GM23338 (cell line): Measurements from ENCODE around the gene IQUB. TPM values are rescaled to one million over a fixed set of nuclear protein-coding genes. Genes with fewer than 3 reads are reported as not detected.

Source experiments
- ATAC-seq: fragments of 200-7000 bp; cut with Tn5 transposase; 3 replicates; pipeline ENCODE4 v1.9.1; 2020
- DNase-seq: peaks from one replicate; pipeline ENCODE4 v3.0.0-alpha.2; 2015; ENCODE audit warnings: low spot score
- H2AFZ ChIP-seq: fragments of 200-600 bp; sonication (generic); 2 replicates; pipeline ENCODE4 v1.8.0; 2016; ENCODE audit warnings: antibody characterized with exemption, mild to moderate bottlenecking, moderate library complexity
- H3F3A ChIP-seq: fragments of 200-600 bp; sonication (generic); replicated peaks from 2 replicates; pipeline ENCODE4 v1.8.0; 2017; ENCODE audit warnings: antibody characterized with exemption, mixed run types, low read depth
- H3K27ac ChIP-seq: fragments of 200-600 bp; sonication (generic); 2 replicates; pipeline ENCODE4 v1.6.1; 2016; ENCODE audit warnings: low read depth
- H3K27me3 ChIP-seq: fragments of 200-600 bp; sonication (generic); 2 replicates; pipeline ENCODE4 v1.8.0; 2016; ENCODE audit warnings: mild to moderate bottlenecking, mixed run types, moderate library complexity; ENCODE audit not compliant: insufficient read depth
- H3K36me3 ChIP-seq: fragments of 200-600 bp; sonication (generic); 2 replicates; pipeline ENCODE4 v1.8.0; 2016; ENCODE audit warnings: mild to moderate bottlenecking; ENCODE audit not compliant: insufficient read depth
- H3K4me1 ChIP-seq: fragments of 200-600 bp; sonication (generic); 2 replicates; pipeline ENCODE4 v1.8.0; 2016; ENCODE audit warnings: mild to moderate bottlenecking, moderate library complexity; ENCODE audit not compliant: insufficient read depth
- H3K4me2 ChIP-seq: fragments of 200-600 bp; sonication (generic); 2 replicates; pipeline ENCODE4 v1.7.1; 2017; ENCODE audit warnings: mixed run types
- H3K4me3 ChIP-seq: fragments of 200-600 bp; sonication (generic); 2 replicates; pipeline ENCODE4 v1.6.1; 2016; ENCODE audit warnings: mixed run types
- H3K79me2 ChIP-seq: fragments of 200-600 bp; sonication (generic); replicated peaks from 2 replicates; pipeline ENCODE4 v1.8.0; 2017; ENCODE audit warnings: mild to moderate bottlenecking; ENCODE audit not compliant: insufficient read depth
- H3K9me2 ChIP-seq: fragments of 200-600 bp; sonication (generic); 2 replicates; pipeline ENCODE4 v1.8.0; 2017; ENCODE audit not compliant: insufficient read depth
- H4K20me1 ChIP-seq: fragments of 200-600 bp; sonication (generic); replicated peaks from 2 replicates; pipeline ENCODE4 v1.8.0; 2017; ENCODE audit warnings: mild to moderate bottlenecking; ENCODE audit not compliant: insufficient read depth
- H3K27ac Mint-ChIP-seq: 2 replicates; pipeline ENCODE4 v1.8.0; 2020; ENCODE audit warnings: inconsistent platforms, mild to moderate bottlenecking, moderate library complexity, mixed read lengths
- H3K27me3 Mint-ChIP-seq: 3 replicates; pipeline ENCODE4 v1.8.0; 2022; ENCODE audit warnings: low read depth, mild to moderate bottlenecking, moderate library complexity, mixed read lengths, inconsistent platforms; ENCODE audit not compliant: insufficient read depth, poor library complexity
- H3K36me3 Mint-ChIP-seq: 3 replicates; pipeline ENCODE4 v1.8.0; 2021; ENCODE audit warnings: low read depth, mild to moderate bottlenecking, inconsistent platforms, moderate library complexity, mixed read lengths
- H3K4me1 Mint-ChIP-seq: 3 replicates; pipeline ENCODE4 v1.8.0; 2020; ENCODE audit warnings: mild to moderate bottlenecking, inconsistent platforms, mixed read lengths
- H3K4me3 Mint-ChIP-seq: 3 replicates; pipeline ENCODE4 v1.8.0; 2021; ENCODE audit warnings: moderate library complexity, mild to moderate bottlenecking, inconsistent platforms, mixed read lengths
- H3K9me3 Mint-ChIP-seq: 3 replicates; pipeline ENCODE4 v1.8.0; 2020; ENCODE audit warnings: moderate library complexity, mild to moderate bottlenecking, inconsistent platforms, mixed read lengths
- CREB1 ChIP-seq: fragments of 250-450 bp; sonication (Bioruptor Pico); IDR thresholded peaks from 2 replicates; pipeline ENCODE4 v1.5.0; 2020; ENCODE audit warnings: low read depth, mild to moderate bottlenecking, moderate library complexity
- ETS1 ChIP-seq: IDR thresholded peaks from 2 replicates; pipeline ENCODE4 v1.6.1; 2016; ENCODE audit warnings: antibody characterized with exemption
- EZH2 ChIP-seq: fragments of 200-600 bp; sonication (generic); IDR thresholded peaks from one replicate; pipeline ENCODE4 v1.8.0; 2017; ENCODE audit warnings: antibody characterized with exemption, mild to moderate bottlenecking, low read depth; ENCODE audit not compliant: unreplicated experiment
- EZH2phosphoT487 ChIP-seq: fragments of 200-600 bp; sonication (generic); IDR thresholded peaks from one replicate; pipeline ENCODE4 v1.8.1; 2018; ENCODE audit warnings: antibody characterized with exemption; ENCODE audit not compliant: unreplicated experiment
- JUNB ChIP-seq: IDR thresholded peaks from one replicate; pipeline ENCODE4 v1.6.1; 2016; ENCODE audit warnings: antibody characterized with exemption; ENCODE audit not compliant: unreplicated experiment
- NANOG ChIP-seq: IDR thresholded peaks from 2 replicates; pipeline ENCODE4 v1.6.1; 2016; ENCODE audit warnings: antibody characterized with exemption, borderline replicate concordance
- POLR2AphosphoS5 ChIP-seq: IDR thresholded peaks from 2 replicates; pipeline ENCODE4 v1.6.1; 2016; ENCODE audit warnings: antibody characterized with exemption, low read depth
- REST ChIP-seq: IDR thresholded peaks from one replicate; pipeline ENCODE4 v1.6.1; 2018; ENCODE audit warnings: antibody characterized with exemption; ENCODE audit not compliant: unreplicated experiment
- STAT1 ChIP-seq: IDR thresholded peaks from one replicate; pipeline ENCODE4 v1.6.1; 2016; ENCODE audit warnings: antibody characterized with exemption; ENCODE audit not compliant: unreplicated experiment
- ZNF114 ChIP-seq: fragments of 250-450 bp; sonication (Bioruptor Pico); IDR thresholded peaks from 2 replicates; pipeline ENCODE4 v1.5.0; 2020; ENCODE audit warnings: mild to moderate bottlenecking, moderate library complexity
- ZNF331 ChIP-seq: fragments of 250-450 bp; sonication (Bioruptor Pico); IDR thresholded peaks from 2 replicates; pipeline ENCODE4 v1.5.0; 2020; ENCODE audit warnings: low read depth, mild to moderate bottlenecking, moderate library complexity
- polyA plus RNA-seq: library from polyadenylated mRNA; unstranded; fragments of >200 nt; fragmentation: Nextera tagmentation; extraction: Ambion mirVana; gene quantifications from 2 replicates; pipeline ENCODE4 v1.2.1, GENCODE V29; 2016
- total RNA-seq: library from RNA; depleted of rRNA; stranded (reverse); fragments of >200 nt; shearing (Covaris generic); gene quantifications from 2 replicates; pipeline ENCODE4 v1.2.3, GENCODE V29; 2014
- TF ChIP-seq, protein P1 (sequence below), 2 experiments: fragments of 200-600 bp in 1 of 2; sonication (generic) in 1 of 2; conservative IDR thresholded peaks; 2 replicates each; pipeline versions ENCODE4 v1.5.1 to v1.6.1; 2016 to 2017; ENCODE audit warnings: antibody characterized with exemption in 2 of 2, low read depth in 2 of 2, mild to moderate bottlenecking in 2 of 2, moderate library complexity in 1 of 2
- TF ChIP-seq, protein P2 (sequence below): fragments of 250-450 bp; sonication (Bioruptor Pico); IDR thresholded peaks from 2 replicates; pipeline ENCODE4 v1.5.0; 2020; ENCODE audit warnings: mild to moderate bottlenecking, moderate library complexity

Gene IQUB
- total and polyA plus RNA-seq, 2 experiments from 2014 or later, result 0.79 to 1.1 TPM

- no peak for TF ChIP-seq EZH2
- TF ChIP-seq STAT1, result no peak
These were observed 50.2 kb downstream of the IQUB start (continued) for GRCh38 chr7:123484199-123484598.

DNA sequence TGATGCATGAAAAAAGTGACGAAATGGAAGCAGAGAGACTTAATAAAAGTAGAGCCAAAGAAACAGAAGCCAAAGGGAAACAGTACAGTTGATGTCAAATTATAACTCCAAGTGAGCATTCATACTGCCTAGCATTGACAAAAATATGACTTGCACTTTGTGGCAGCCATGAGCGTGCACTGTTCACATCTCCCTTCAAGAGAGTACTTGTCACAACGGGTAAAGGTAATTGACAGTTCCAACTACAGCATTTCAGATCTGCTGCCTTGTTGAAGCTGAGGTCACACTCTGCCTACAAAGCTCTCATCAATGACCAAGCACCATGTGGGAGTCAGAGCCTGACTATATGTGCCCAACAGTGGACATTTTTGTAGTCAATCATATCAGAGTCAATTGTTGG is 54.3 kb downstream of the IQUB start:
- no peaks in the 10 kb centered on the region for H3K27me3 ChIP-seq
- Mint-ChIP-seq H3K27me3 (no peaks in the 10 kb centered on the region), H3K9me3 (peaks cover 6% of the 10 kb centered on the region; the same call in 2 of the 3 replicates), H3K27ac (no peak overlapping the region), H3K4me3 (no peak overlapping the region), H3K4me1 (no peaks in the 10 kb centered on the region), H3K36me3 (peaks cover 7% of the 10 kb centered on the region; the same call in 1 of the 3 replicates)
- no peak overlapping the region for H3K4me2 ChIP-seq
- H3K9me2 ChIP-seq, result no peaks in the 10 kb centered on the region
- H3K79me2 ChIP-seq, result no peaks in the 10 kb centered on the region
- H3K4me1 ChIP-seq, result no peaks in the 10 kb centered on the region
- no peak for DNase-seq
- no peaks in the 10 kb centered on the region for H3K36me3 ChIP-seq
- no peak for ATAC-seq
- H3F3A ChIP-seq, result no peaks in the 10 kb centered on the region
- 0 out of 2 replicates have a peak overlapping the region, but pooled peaks have one; percentile 16 for H2AFZ ChIP-seq
- H3K4me3 ChIP-seq, result no peak overlapping the region
- no peaks in the 10 kb centered on the region for H4K20me1 ChIP-seq
- no peak overlapping the region for H3K27ac ChIP-seq
- TF ChIP-seq STAT1 (no peak), EZH2phosphoT487 (no peak), REST (no peak), ETS1 (no peak), NANOG (no peak), JUNB (no peak), ZNF331 (CRISPR knock-in tag) (no peak), ZNF114 (CRISPR knock-in tag) (no peak), CREB1 (CRISPR knock-in tag) (no peak), POLR2AphosphoS5 (no peak), EZH2 (no peak)
- TF ChIP-seq, protein P1, sequence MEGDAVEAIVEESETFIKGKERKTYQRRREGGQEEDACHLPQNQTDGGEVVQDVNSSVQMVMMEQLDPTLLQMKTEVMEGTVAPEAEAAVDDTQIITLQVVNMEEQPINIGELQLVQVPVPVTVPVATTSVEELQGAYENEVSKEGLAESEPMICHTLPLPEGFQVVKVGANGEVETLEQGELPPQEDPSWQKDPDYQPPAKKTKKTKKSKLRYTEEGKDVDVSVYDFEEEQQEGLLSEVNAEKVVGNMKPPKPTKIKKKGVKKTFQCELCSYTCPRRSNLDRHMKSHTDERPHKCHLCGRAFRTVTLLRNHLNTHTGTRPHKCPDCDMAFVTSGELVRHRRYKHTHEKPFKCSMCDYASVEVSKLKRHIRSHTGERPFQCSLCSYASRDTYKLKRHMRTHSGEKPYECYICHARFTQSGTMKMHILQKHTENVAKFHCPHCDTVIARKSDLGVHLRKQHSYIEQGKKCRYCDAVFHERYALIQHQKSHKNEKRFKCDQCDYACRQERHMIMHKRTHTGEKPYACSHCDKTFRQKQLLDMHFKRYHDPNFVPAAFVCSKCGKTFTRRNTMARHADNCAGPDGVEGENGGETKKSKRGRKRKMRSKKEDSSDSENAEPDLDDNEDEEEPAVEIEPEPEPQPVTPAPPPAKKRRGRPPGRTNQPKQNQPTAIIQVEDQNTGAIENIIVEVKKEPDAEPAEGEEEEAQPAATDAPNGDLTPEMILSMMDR (conservative IDR thresholded peaks at IDR 0.05; ENCODE audit: low read depth in 2 of 2), result no peak
- TF ChIP-seq, protein P2, sequence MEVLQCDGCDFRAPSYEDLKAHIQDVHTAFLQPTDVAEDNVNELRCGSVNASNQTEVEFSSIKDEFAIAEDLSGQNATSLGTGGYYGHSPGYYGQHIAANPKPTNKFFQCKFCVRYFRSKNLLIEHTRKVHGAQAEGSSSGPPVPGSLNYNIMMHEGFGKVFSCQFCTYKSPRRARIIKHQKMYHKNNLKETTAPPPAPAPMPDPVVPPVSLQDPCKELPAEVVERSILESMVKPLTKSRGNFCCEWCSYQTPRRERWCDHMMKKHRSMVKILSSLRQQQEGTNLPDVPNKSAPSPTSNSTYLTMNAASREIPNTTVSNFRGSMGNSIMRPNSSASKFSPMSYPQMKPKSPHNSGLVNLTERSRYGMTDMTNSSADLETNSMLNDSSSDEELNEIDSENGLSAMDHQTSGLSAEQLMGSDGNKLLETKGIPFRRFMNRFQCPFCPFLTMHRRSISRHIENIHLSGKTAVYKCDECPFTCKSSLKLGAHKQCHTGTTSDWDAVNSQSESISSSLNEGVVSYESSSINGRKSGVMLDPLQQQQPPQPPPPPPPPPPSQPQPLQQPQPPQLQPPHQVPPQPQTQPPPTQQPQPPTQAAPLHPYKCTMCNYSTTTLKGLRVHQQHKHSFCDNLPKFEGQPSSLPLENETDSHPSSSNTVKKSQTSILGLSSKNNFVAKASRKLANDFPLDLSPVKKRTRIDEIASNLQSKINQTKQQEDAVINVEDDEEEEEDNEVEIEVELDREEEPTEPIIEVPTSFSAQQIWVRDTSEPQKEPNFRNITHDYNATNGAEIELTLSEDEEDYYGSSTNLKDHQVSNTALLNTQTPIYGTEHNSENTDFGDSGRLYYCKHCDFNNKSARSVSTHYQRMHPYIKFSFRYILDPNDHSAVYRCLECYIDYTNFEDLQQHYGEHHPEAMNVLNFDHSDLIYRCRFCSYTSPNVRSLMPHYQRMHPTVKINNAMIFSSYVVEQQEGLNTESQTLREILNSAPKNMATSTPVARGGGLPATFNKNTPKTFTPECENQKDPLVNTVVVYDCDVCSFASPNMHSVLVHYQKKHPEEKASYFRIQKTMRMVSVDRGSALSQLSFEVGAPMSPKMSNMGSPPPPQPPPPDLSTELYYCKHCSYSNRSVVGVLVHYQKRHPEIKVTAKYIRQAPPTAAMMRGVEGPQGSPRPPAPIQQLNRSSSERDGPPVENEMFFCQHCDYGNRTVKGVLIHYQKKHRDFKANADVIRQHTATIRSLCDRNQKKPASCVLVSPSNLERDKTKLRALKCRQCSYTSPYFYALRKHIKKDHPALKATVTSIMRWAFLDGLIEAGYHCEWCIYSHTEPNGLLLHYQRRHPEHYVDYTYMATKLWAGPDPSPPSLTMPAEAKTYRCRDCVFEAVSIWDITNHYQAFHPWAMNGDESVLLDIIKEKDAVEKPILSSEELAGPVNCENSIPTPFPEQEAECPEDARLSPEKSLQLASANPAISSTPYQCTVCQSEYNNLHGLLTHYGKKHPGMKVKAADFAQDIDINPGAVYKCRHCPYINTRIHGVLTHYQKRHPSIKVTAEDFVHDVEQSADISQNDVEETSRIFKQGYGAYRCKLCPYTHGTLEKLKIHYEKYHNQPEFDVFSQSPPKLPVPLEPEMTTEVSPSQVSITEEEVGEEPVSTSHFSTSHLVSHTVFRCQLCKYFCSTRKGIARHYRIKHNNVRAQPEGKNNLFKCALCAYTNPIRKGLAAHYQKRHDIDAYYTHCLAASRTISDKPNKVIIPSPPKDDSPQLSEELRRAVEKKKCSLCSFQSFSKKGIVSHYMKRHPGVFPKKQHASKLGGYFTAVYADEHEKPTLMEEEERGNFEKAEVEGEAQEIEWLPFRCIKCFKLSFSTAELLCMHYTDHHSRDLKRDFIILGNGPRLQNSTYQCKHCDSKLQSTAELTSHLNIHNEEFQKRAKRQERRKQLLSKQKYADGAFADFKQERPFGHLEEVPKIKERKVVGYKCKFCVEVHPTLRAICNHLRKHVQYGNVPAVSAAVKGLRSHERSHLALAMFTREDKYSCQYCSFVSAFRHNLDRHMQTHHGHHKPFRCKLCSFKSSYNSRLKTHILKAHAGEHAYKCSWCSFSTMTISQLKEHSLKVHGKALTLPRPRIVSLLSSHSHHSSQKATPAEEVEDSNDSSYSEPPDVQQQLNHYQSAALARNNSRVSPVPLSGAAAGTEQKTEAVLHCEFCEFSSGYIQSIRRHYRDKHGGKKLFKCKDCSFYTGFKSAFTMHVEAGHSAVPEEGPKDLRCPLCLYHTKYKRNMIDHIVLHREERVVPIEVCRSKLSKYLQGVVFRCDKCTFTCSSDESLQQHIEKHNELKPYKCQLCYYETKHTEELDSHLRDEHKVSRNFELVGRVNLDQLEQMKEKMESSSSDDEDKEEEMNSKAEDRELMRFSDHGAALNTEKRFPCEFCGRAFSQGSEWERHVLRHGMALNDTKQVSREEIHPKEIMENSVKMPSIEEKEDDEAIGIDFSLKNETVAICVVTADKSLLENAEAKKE (CRISPR knock-in tag), result no peak
